Heart left ventricle (tissue), 16 donors: ENCODE data around the gene GAS7. TPM values are rescaled to one million over a fixed set of nuclear protein-coding genes. Genes with fewer than 3 reads are reported as not detected.
A peak's percentile ranks its signal among the peaks of the same experiment; 100 is the strongest.

Source experiments
- ATAC-seq, 4 donors: fragments of 200-7000 bp; cut with Tn5 transposase; one replicate each; pipeline ENCODE4 v1.9.1; 2020 to 2022; ENCODE audit warnings: moderate library complexity in 4 of 4, mild to moderate bottlenecking in 3 of 4, moderate number of reproducible peaks in 1 of 4
- DNase-seq, 5 donors: peaks; one replicate each; pipeline ENCODE4 v3.0.0-alpha.2; 2020
- H3K27ac ChIP-seq, 12 donors: fragments of 200-600 bp; sonication (generic) in 4 of 12; one replicate each; pipeline versions ENCODE4 v1.5.0 to v1.8.0; 2016 to 2022; ENCODE audit warnings: mild to moderate bottlenecking in 2 of 12
- H3K27me3 ChIP-seq, 9 donors: fragments of 200-600 bp; sonication (generic) in 2 of 9; one replicate each; pipeline versions ENCODE4 v1.5.1 to v1.8.0; 2016 to 2022; ENCODE audit warnings: mild to moderate bottlenecking in 3 of 9
- H3K36me3 ChIP-seq, 9 donors: fragments of 200-600 bp; sonication (generic) in 2 of 9; one replicate each; pipeline versions ENCODE4 v1.5.0 to v1.8.0; 2018 to 2022; ENCODE audit warnings: mild to moderate bottlenecking in 2 of 9
- H3K4me1 ChIP-seq, 12 donors: fragments of 200-600 bp; sonication (generic) in 4 of 12; one replicate each; pipeline versions ENCODE4 v1.5.0 to v1.8.0; 2016 to 2022; ENCODE audit warnings: mild to moderate bottlenecking in 3 of 12
- H3K4me3 ChIP-seq, 12 donors: fragments of 200-600 bp; sonication (generic) in 4 of 12; one replicate each; pipeline versions ENCODE4 v1.5.0 to v1.8.0; 2017 to 2022; ENCODE audit warnings: mild to moderate bottlenecking in 9 of 12, moderate library complexity in 4 of 12
- H3K9me3 ChIP-seq, 12 donors: fragments of 200-600 bp; sonication (generic) in 4 of 12; one replicate each; pipeline versions ENCODE4 v1.5.0 to v1.8.0; 2016 to 2022; ENCODE audit warnings: mild to moderate bottlenecking in 1 of 12
- POLR2A ChIP-seq, 2 donors: fragments of 450-650 bp; IDR thresholded peaks; one replicate each; pipeline ENCODE4 v1.6.1; 2017; ENCODE audit warnings: antibody characterized with exemption in 2 of 2, mild to moderate bottlenecking in 2 of 2, moderate library complexity in 2 of 2
- WGBS, 4 donors: extraction: QIAGEN DNeasy Blood & Tissue Kit in 2 of 4; methylation state at CpG; one replicate each; pipeline versions ENCODE4 v1.1.5 to v1.1.7; 2013 to 2018; 5-methylcytosine and 5-hydroxymethylcytosine counted together
- intact Hi-C, 10 donors: fragments of 100-400 bp; cut with DNase I; formaldehyde crosslinking; loops; one replicate each; pipeline versions ENCODE4 v1.11.1 to v1.14.2; 2022
- polyA plus RNA-seq, 2 donors: library from polyadenylated mRNA; stranded (reverse); fragments of 200-250 nt; gene quantifications; one replicate each; pipeline ENCODE4 v1.2.3, GENCODE V29; 2013
- total RNA-seq, 9 donors: library from RNA; depleted of rRNA in 2 of 9; stranded (reverse); fragments of >200 nt in 2 of 9; fragmentation: NEBNext Ultra II Directional in 3 of 9; extraction: Animal tissue kit (Norgen Biotek cat#: 25700) in 3 of 9; gene quantifications; one replicate each; pipeline versions ENCODE4 v1.1.0 to v1.2.4, GENCODE V29; 2016 to 2023
- TF ChIP-seq, protein P1 (sequence below), 12 donors: fragments of 200-600 bp; sonication (generic) in 4 of 12; IDR thresholded peaks; one replicate each; pipeline versions ENCODE4 v1.5.0 to v1.8.0; 2018 to 2022; ENCODE audit warnings: antibody characterized with exemption in 12 of 12, mild to moderate bottlenecking in 5 of 12
- donor health status: ischemic (EF 13 %, LVEDD 7.1; RV severe dilation, severe dysfunction).
- donor health status: healthy with polysubstance abuse.
- donor health status: DM: no; HTN: yes; CAD: no.
- donor health status: DM: no; HTN: no; CAD: no.
- donor health status: ischemic (EF 25% LVEDD 6.9; RV normal size, moderate dysfunction).
- donor health status: ischemic (EF 25% LVEDD 5.7; RV mildly dilated, moderate dysfunction).
- donor health status: healthy.
- donor health status: DM: yes; HTN: yes; CAD: no.
- donor health status: ischemic (EF 35%, LVEDD 5.7; RV mildly dilated, moderate dysfunction).
- donor health status: nonischemic (EF 11% LVEDD 7.7; RV severe dilation, severe dysfunction).
- donor health status: DM: yes; HTN: yes; CAD: no.
- donor health status: PGD.
- donor health status: ischemic (EF 29% LVEDD 5.4; RV normal size, mild dysfunction).
- donor health status: nonischemic (EF 23%, LVEDD 6.1; RV moderate dilation, normal function).

Gene GAS7
- total and polyA plus RNA-seq, 11 donors = 19.4 to 86.5 (median 65.1) TPM

DNA sequence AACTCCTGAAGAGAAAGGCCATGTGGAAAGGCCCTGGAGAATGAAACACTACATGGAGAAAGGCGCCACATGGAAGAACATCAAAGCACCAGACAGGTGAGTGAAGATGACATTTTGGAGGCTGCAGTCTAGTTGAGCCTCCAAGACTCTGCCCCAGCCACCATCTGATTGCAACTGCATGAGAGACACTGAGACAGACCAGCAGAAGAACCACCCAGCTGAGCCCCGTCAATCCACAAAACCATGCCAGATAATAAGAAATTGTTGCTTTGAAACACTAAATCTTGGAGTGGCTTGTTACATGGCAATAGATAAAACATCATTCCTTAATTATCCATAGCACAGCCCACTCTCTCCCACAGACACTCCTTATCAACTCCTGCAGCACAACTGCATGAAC, 4.8 kb downstream of the GAS7 start:
- H3K4me1 ChIP-seq = peaks cover 0 to 28% (median 3%) of the 10 kb centered on the region in 12 donors
- ATAC-seq (no peak), DNase-seq (no peak)
- H3K27ac ChIP-seq = peak overlapping the region in 5 of 12 donors; percentile 8 to 54 (median 27)
- no peak for TF ChIP-seq POLR2A (IDR thresholded peaks at IDR 0.05)
- TF ChIP-seq, protein P1, sequence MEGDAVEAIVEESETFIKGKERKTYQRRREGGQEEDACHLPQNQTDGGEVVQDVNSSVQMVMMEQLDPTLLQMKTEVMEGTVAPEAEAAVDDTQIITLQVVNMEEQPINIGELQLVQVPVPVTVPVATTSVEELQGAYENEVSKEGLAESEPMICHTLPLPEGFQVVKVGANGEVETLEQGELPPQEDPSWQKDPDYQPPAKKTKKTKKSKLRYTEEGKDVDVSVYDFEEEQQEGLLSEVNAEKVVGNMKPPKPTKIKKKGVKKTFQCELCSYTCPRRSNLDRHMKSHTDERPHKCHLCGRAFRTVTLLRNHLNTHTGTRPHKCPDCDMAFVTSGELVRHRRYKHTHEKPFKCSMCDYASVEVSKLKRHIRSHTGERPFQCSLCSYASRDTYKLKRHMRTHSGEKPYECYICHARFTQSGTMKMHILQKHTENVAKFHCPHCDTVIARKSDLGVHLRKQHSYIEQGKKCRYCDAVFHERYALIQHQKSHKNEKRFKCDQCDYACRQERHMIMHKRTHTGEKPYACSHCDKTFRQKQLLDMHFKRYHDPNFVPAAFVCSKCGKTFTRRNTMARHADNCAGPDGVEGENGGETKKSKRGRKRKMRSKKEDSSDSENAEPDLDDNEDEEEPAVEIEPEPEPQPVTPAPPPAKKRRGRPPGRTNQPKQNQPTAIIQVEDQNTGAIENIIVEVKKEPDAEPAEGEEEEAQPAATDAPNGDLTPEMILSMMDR (IDR thresholded peaks at IDR 0.05) = no peak
- H3K36me3 ChIP-seq = no peaks in the 10 kb centered on the region
- intact Hi-C loops = loop anchor here in 1 of 10 donors (10.0 kb wide), 1 partner anchor 79 kb away; no protein-coding TSS in a partner anchor
- H3K27me3 ChIP-seq = peaks cover 0 to 14% (median 0%) of the 10 kb centered on the region in 9 donors
- H3K4me3 ChIP-seq = no peak overlapping the region
- H3K9me3 ChIP-seq = peaks cover 0 to 20% (median 13%) of the 10 kb centered on the region in 12 donors
- 93 to 100% (median 98%) methylated on average over 2 of the region's 2 CpGs for WGBS, 4 donors

DNA sequence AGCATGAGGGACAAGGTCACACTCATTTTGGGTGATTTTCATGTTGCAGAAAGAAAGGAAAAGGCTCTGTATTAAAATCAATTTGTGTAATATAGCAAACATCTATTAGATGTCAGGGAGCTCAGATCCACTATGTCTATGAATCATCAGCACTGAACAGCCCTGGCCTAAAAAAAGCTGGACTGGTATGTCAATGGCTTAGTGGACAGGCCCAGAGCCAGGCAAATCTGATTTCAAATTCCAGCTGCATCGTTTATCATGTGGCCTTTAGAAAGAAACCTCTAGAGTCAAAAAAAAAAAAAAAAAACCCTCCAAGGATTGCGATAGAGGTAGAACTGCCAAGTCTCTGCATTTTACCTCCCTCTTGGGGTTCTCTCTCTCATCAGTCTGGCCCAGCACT, 5.4 kb downstream of the GAS7 start:
- H3K4me1 ChIP-seq = peaks cover 0 to 28% (median 3%) of the 10 kb centered on the region in 12 donors
- no peaks in the 10 kb centered on the region for H3K36me3 ChIP-seq
- intact Hi-C loops = loop anchor here in 1 of 10 donors (10.0 kb wide), 1 partner anchor 78 kb away; no protein-coding TSS in a partner anchor
- 38 to 51% (median 40%) methylated on average over 2 of the region's 2 CpGs for WGBS, 4 donors
- TF ChIP-seq POLR2A (IDR thresholded peaks at IDR 0.05) = no peak
- H3K27me3 ChIP-seq = peaks cover 0 to 9% (median 0%) of the 10 kb centered on the region in 9 donors
- DNase-seq (peak in 1 of 5 donors; percentile 48), ATAC-seq (peak; percentile 43 to 84 (median 62))
- H3K27ac ChIP-seq = peak overlapping the region in 8 of 12 donors; percentile 8 to 68 (median 31)
- no peak overlapping the region for H3K4me3 ChIP-seq
- H3K9me3 ChIP-seq = peaks cover 0 to 20% (median 13%) of the 10 kb centered on the region in 12 donors

DNA sequence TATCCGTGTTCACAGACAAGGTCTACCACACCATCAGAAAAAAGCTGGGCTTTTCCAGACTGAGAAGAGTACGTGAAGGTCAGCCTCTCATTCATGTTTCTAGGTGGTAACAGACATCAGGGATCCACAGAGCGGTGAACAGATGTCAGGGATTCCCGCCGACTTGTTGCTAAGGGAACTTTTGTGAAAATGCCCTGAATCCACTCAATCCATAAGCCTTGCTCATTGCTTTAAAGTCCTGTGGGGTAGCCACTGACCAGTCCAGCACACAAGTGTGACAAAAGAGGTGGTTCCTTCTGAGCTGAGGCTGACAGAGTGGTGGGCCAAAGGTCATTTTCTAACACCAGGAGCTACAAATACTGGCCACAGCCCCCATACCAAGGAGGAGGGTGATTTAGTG, 5.9 kb downstream of the GAS7 start:
- intact Hi-C loops = loop anchor here in 1 of 10 donors (10.0 kb wide), 1 partner anchor 78 kb away; no protein-coding TSS in a partner anchor
- H3K4me3 ChIP-seq = no peak overlapping the region
- TF ChIP-seq, protein P1 (IDR thresholded peaks at IDR 0.05) = no peak
- TF ChIP-seq POLR2A (IDR thresholded peaks at IDR 0.05) = no peak
- H3K4me1 ChIP-seq = peaks cover 0 to 25% (median 3%) of the 10 kb centered on the region in 12 donors
- H3K27ac ChIP-seq = peak overlapping the region in 8 of 12 donors; percentile 8 to 68 (median 31)
- DNase-seq (no peak), ATAC-seq (no peak)
- 79 to 84% (median 81%) methylated on average over 5 of the region's 5 CpGs for WGBS, 4 donors
- peaks cover 0 to 4% (median 0%) of the 10 kb centered on the region in 9 donors for H3K27me3 ChIP-seq
- peaks cover 0 to 20% (median 13%) of the 10 kb centered on the region in 12 donors for H3K9me3 ChIP-seq
- no peaks in the 10 kb centered on the region for H3K36me3 ChIP-seq

DNA sequence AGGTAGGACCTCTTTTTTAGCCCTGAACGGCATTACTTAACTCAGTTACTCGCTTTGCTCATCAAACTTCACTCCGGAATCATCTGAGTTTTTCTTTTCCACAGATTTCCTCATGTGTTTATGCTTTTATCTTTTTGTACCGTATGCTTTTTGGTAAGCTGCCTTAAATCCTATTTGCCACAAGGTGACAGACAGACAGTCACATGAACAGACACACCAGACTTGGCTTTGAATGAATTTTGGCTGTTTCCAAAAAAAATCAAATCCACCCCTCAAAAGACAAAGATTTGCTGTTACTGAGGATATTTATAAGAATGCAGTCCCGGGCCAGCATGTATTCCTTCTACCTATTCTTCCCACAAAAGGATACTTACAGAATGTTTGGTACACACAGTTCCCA, 10.9 kb downstream of the GAS7 start:
- ATAC-seq (no peak), DNase-seq (no peak)
- intact Hi-C loops = no loop called here
- peaks cover 0 to 15% (median 0%) of the 10 kb centered on the region in 12 donors for H3K4me1 ChIP-seq
- TF ChIP-seq, protein P1 (IDR thresholded peaks at IDR 0.05) = no peak
- TF ChIP-seq POLR2A (IDR thresholded peaks at IDR 0.05) = no peak
- no peak overlapping the region for H3K27ac ChIP-seq
- no peaks in the 10 kb centered on the region for H3K36me3 ChIP-seq
- H3K4me3 ChIP-seq = no peak overlapping the region
- WGBS, 4 donors = 72 to 83% (median 82%) methylated on average over 5 of the region's 5 CpGs
- H3K9me3 ChIP-seq = no peaks in the 10 kb centered on the region
- H3K27me3 ChIP-seq = no peaks in the 10 kb centered on the region
